Stomach (tissue), 4 donors: ENCODE data around the gene CEACAM1.
A peak's percentile ranks its signal among the peaks of the same experiment; 100 is the strongest.

ENCODE experiments used
- POLR2A ChIP-seq, 4 donors: fragments of 450-650 bp; IDR thresholded peaks; one replicate each; pipeline ENCODE4 v1.6.1; 2016; ENCODE audit warnings: antibody characterized with exemption in 4 of 4, control low read depth in 2 of 4, mild to moderate bottlenecking in 1 of 4, moderate library complexity in 1 of 4
- POLR2AphosphoS5 ChIP-seq, 3 donors: sonication (generic); formaldehyde crosslinking; IDR thresholded peaks; one replicate each; pipeline ENCODE4 v1.6.1; 2016; ENCODE audit warnings: antibody characterized with exemption in 3 of 3
- TF ChIP-seq, protein P1 (sequence below), 7 experiments: fragments of 450-650 bp in 4 of 7; fragments of 200-600 bp in 3 of 7; sonication (generic) in 3 of 7; IDR thresholded peaks; one replicate each; pipeline ENCODE4 v1.5.1; 2016 to 2019; ENCODE audit warnings: antibody characterized with exemption in 7 of 7, control low read depth in 2 of 7, mild to moderate bottlenecking in 1 of 7

DNA sequence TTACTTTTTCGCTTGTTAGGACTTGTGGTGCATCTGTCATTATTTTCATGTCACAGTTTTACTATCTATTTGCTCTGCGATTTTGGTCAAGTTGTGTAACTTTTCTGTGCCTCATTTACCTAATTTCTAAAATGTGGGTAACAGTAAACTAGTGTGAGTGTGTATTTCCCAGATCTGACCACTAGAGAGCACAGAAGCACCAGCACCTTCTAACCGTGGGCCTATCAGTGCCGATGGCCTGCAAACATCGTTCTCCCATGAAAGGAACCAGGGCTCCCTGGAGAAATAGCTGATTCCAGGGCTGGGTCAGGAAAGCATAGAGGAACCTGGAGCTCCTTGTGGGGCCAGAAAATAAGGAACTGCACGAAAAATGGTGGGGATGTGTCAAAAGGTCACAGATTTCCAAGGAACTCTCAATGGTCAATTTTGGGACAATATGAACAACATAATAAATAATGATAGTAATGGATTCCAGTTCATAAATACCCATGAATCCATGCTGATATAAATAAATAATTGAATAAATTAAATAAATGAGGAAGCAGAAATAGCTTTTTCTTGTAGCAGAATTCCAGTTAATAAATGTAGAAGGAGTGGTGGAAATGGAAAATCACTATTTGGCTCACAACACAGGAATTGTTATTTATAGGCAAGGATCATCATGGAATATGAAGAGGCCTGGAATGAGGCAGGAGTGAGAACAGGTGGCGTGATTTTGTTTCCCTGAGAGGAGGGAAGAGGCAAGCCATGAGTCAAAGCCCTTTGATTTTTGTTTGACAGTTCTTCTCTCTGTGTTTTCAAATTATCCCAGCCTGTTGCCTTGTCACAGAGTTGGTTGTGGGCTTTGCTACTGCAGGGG lies 35.3 kb upstream of the CEACAM1 start:
- TF ChIP-seq, protein P1, sequence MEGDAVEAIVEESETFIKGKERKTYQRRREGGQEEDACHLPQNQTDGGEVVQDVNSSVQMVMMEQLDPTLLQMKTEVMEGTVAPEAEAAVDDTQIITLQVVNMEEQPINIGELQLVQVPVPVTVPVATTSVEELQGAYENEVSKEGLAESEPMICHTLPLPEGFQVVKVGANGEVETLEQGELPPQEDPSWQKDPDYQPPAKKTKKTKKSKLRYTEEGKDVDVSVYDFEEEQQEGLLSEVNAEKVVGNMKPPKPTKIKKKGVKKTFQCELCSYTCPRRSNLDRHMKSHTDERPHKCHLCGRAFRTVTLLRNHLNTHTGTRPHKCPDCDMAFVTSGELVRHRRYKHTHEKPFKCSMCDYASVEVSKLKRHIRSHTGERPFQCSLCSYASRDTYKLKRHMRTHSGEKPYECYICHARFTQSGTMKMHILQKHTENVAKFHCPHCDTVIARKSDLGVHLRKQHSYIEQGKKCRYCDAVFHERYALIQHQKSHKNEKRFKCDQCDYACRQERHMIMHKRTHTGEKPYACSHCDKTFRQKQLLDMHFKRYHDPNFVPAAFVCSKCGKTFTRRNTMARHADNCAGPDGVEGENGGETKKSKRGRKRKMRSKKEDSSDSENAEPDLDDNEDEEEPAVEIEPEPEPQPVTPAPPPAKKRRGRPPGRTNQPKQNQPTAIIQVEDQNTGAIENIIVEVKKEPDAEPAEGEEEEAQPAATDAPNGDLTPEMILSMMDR (IDR thresholded peaks at IDR 0.05): peak in 5 of 7 experiments; percentile 42 to 50 (median 48)
- no peak for TF ChIP-seq POLR2AphosphoS5 (IDR thresholded peaks at IDR 0.05)
- no peak for TF ChIP-seq POLR2A (IDR thresholded peaks at IDR 0.05)
